GM08714 (cell line): Measurements from ENCODE around the gene LIMD2.

Experiments used
- H3K4me3 ChIP-seq: fragments of 200-500 bp; sonication (Bioruptor generic); 2 replicates; pipeline ENCODE4 v1.5.1; 2014; ENCODE audit warnings: mild to moderate bottlenecking, low read length, inconsistent platforms
- ZNF274 ChIP-seq: IDR thresholded peaks from 2 replicates; pipeline ENCODE4 v1.6.1; 2012; ENCODE audit warnings: mild to moderate bottlenecking, low read depth, low read length

The LIMD2 gene

DNA sequence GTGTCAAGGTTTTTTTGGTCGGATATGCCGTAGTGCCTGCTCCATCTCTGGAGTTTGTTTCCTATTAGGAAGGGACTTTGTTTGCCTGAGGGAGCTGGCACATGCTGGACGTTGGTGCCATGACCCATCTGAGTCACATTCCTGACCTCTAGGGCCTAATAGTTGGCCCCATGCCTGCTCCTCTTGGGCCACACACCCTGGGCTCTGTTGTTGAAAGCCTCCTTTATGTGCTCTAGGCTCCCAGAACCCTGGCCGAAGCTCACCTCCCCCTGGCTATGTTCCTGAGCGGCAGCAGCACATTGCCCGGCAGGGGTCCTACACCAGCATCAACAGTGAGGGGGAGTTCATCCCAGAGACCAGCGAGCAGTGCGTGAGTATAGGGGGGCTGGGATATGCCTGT lies 18.4 kb downstream of the LIMD2 start:
- no peak overlapping the region for H3K4me3 ChIP-seq
- TF ChIP-seq ZNF274 = no peak

- TF ChIP-seq ZNF274 = no peak
- H3K4me3 ChIP-seq = no peak overlapping the region
Observed at GRCh38 chr17:63680700-63681099, 19.2 kb downstream of the LIMD2 start.

DNA sequence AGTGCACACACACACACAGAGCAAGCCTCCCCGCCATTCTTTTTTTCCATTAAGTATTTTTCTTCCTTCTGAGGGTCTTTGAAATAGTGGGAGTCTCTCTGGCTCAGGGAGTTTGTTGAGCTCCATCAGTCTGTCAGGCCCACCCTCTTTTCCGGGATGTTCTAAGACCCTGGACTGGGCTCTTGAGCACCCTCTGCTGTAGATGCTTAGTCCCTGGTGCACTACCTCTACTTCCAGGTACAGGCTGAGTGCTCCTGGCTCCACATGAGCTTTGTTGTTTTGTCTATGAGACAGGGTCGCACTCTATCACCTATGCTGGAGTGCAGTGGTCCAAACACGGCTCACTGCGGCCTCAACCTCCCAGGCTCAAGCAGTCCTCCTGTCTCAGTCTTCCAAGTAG lies 20.7 kb downstream of the LIMD2 start:
- no peak overlapping the region for H3K4me3 ChIP-seq
- TF ChIP-seq ZNF274 = no peak

DNA sequence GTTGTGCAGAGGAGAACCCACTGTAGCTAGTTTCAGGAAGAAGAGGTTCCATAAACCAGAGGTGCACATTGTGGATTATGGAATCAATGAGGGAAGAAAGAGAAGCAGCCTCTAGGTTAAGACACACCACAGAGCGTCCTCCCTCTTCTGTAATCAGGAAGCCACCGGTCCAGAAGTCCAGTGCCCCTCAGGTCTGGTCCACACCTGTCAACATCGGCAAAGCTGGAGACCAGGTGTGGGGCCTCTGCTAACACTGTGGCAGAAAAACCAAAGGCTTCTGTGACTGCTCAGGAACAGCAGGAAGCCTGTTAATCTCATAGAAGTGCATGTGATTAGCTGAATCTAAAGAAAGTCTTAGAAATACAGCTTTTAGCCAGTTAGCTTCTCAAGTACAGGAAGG lies 23.3 kb downstream of the LIMD2 start:
- H3K4me3 ChIP-seq = no peak overlapping the region
- no peak for TF ChIP-seq ZNF274

- no peak for TF ChIP-seq ZNF274
Observed at GRCh38 chr17:63675607-63676546, 24.0 kb downstream of the LIMD2 start.

GRCh38 chr17:63675231-63675606 lies 24.7 kb downstream of the LIMD2 start:
- TF ChIP-seq ZNF274 = no peak

More at GRCh38 chr17:63675607-63676546, 24.0 kb downstream of the LIMD2 start:
- H3K4me3 ChIP-seq = no peak overlapping the region

DNA sequence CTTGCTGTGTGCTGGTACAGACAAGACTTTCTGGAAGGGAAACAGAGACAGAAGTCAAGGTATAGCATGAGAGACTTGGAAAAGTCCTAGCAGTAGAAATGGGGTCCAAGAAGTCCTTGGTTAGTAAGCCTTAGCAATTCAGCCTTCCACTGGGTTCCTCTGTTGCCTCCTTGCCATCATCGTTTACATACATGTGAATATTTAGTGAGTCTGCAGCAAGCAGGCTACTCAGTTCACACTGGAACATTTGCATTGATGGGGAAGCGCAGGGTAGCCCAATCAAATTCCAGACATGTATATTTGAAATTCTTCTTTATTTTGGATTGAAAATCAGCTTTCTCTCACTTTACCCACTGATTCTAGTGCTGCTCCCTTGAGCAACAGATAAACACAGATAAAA lies 27.1 kb downstream of the LIMD2 start:
- H3K4me3 ChIP-seq = no peak overlapping the region
- TF ChIP-seq ZNF274 = no peak

More at GRCh38 chr17:63675231-63675606, 24.7 kb downstream of the LIMD2 start:
- H3K4me3 ChIP-seq = no peak overlapping the region

DNA sequence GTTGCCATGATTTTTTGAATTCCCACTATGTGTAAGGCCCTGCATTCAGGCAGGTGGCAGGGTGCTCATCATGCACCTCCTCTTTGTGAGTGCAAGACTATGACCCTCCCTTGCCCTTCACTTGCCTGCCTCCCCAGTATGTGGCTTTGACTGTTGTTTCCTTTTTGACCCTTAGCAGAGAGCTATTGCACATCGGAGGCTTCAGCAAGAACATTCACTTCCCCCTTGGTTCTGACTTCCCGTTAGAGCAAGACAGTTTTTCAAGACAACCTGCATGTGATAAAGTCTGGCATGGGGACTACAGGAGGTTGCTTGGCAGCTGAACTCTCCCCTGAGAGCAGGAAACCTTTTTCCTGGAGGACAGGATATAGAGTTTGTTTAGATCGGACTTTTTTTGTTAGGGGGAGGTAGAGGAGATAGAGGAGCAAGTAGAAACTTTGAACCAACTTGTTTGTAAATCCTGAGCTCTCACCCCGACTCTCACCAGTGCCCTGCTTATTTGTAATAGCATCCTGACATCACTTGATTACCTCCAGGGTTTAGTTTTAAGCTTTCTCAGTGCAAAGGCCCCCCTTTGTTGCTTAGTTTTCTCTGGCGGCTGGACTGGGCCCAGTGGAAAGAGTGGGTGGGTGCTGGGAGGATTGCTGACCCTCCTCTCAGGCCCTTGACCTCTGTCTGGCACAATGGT lies 34.3 kb downstream of the LIMD2 start:
- no peak for TF ChIP-seq ZNF274

DNA sequence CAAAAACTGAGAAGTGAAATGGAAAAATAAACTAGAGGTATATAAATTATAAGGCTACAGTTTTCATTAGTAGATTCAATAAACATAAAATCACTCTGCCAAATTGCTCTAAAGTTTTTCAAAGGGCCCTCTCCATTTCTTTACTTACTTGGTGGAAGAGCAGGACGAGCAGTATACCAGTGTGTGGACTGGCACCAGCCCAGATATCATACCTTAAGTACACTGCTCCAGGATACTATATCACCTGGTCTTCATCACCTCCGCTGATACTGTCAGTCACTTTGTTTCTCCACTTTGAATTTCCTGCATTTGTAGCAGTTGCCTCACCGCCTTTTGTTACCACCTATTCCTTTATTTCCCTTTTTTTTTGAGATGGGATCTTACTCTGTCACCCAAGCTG lies 40.1 kb downstream of the LIMD2 start:
- TF ChIP-seq ZNF274 = no peak
- no peak overlapping the region for H3K4me3 ChIP-seq

More for the DNA sequence above, 34.3 kb downstream of the LIMD2 start:
- H3K4me3 ChIP-seq = no peak overlapping the region

DNA sequence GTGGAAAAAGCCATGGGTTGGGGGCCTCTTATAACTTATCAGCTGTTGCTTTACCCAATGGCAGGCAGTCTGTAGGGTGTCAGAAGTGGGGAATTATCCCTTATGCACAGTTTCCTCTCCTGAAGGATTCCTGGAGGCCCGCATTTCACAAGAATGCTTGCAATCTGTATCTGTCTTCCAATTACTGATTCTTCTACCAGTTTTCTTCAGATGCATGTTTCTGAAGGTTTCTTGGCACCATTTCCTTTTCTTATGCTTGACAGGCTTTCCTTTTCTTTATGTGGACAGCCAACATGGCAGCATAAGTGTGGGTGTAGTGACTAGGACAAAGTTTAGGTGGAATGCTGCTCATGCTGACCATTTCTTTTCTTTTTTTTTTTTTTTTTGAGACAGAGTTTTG lies 41.6 kb downstream of the LIMD2 start:
- no peak overlapping the region for H3K4me3 ChIP-seq
- no peak for TF ChIP-seq ZNF274

DNA sequence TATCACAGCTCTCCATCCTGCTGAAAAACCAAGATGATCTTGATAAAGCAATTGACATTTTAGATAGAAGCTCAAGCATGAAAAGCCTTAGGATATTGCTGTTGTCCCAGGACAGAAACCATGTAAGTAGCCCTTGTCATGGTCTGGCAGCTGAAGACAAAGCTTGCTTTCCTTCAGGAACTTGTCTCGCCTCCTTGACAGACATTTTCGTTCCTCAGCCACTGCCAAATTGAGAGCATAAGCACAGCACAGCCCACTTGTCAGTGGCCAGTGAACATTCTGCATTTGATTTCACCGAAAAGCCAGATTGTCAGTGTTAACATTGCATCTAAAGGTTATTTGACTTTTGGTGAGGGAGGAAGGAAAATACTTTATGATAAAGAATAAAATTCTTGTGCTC lies 42.1 kb downstream of the LIMD2 start:
- no peak for TF ChIP-seq ZNF274
- H3K4me3 ChIP-seq = no peak overlapping the region

DNA sequence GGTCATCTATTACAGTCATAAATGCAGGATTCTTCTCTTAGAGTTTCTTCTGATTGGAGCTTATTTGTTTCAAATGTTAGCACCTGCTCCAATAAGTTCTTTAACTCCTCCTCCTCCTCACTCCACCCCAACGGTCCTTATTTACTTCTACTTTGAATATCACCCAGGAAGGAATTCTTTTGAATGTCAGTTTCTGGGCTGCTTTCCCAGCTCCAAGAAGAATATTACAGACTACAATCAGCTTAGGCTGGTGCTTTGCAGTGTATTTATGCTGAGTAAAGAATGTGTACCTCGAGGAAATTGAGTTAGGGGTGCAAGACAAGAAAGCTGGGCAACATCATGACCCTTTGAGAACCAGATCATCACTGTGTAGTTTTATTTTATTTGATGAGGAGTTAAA lies 46.9 kb downstream of the LIMD2 start:
- TF ChIP-seq ZNF274 = no peak
- no peak overlapping the region for H3K4me3 ChIP-seq

GRCh38 chr17:63652106-63652505 lies 47.8 kb downstream of the LIMD2 start:
- no peak for TF ChIP-seq ZNF274

DNA sequence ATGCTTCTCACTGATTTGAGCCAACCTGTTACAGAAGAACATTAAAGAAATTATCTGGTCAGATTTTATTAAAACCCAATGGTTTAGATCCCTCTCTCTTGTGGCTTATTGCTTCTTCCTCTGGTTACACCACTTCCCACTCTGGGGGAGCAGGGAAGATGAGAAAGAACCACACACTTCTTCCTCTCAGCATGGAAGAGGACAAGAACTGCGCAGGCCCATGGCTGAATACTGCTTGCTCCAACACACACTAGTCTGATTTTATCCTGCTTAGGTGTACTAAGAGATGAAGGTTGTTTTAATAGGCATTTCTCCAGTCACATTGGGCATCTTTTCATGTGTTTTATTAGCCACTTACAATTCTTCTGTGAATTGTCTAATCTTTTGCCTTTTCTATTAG lies 50.1 kb downstream of the LIMD2 start:
- no peak overlapping the region for H3K4me3 ChIP-seq
- TF ChIP-seq ZNF274 = no peak

More at GRCh38 chr17:63652106-63652505, 47.8 kb downstream of the LIMD2 start:
- no peak overlapping the region for H3K4me3 ChIP-seq

DNA sequence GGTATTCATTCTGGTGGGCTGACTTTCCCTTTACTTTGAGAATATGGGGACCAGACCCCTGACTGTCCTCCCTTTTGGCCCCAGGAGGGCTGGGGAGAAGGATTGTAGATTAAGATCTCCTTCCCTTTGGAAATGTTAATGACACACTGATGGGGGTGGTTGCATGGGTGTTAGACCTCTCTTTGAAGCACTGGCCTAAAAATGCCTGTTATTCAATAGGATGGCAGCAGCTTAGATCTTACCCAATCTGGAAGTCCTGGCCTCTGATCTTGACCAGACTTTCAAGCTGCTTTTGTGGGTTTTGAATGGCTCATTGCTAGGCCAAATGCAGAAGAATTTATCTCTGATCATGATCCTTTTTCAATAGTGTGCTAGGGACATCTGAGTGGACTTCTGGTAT lies 52.0 kb downstream of the LIMD2 start:
- H3K4me3 ChIP-seq = no peak overlapping the region
- TF ChIP-seq ZNF274 = no peak

DNA sequence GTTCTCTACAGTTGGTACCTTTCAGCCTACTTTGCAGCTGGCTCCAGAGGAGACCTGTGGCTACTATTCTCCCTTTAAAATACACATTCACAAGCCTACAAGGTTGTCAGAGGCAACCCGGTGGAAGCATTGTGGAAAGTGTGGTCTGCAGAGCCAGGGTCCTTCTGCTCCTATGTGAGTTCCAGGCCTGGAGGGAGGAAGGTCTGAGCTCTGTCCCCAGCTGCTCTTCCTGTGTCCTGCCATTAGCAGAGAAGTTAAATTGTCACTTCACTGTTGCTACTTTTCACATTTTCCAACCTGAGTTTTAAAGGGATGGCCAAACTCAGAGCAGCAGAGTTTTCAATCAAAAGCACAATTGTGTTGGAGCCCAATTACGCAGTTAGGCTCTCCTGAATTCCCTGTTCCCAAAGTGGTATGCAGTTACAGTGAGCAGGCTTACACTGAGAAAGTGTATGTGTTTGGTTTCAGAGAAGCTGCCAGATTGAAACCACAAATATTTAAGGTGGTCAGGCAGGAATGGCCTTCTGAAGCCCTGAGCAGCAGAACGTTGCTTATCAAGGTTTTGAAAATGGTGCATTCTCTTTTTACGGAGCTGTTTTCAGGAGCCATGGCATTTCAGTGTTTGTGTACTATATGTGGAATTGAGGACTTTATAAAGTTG lies 52.7 kb downstream of the LIMD2 start:
- TF ChIP-seq ZNF274 = no peak
- no peak overlapping the region for H3K4me3 ChIP-seq
